Naive thymus-derived CD4-positive, alpha-beta T cell (primary cell): Measurements from ENCODE around the gene AKAP13. TPM values are rescaled to one million over a fixed set of nuclear protein-coding genes. Genes with fewer than 3 reads are reported as not detected.
"Not testable (repeated sequence)": the region's sequence is repeated elsewhere in the genome, so short reads cannot be mapped to it uniquely, and the experiment has no call there.

Source experiments
- ATAC-seq: fragments of 150-1000 bp; cut with Tn5 transposase; 2 replicates; pipeline ENCODE4 v1.10.0; 2021; ENCODE audit warnings: mild to moderate bottlenecking, moderate library complexity
- CTCF ChIA-PET: fragments of 350-600 bp; sonication (Branson Sonifier 250); formaldehyde crosslinking; loops from one replicate; lab custom pipeline; 2021; ENCODE audit warnings: antibody characterized with exemption; lab: Charles Lee
- POLR2A ChIA-PET: fragments of 350-600 bp; sonication (Branson Sonifier 250); formaldehyde crosslinking; loops from one replicate; lab custom pipeline; 2021; ENCODE audit warnings: antibody characterized with exemption, inconsistent platforms; lab: Charles Lee
- DNase-seq, 9 donors: peaks; one replicate each; pipeline versions ENCODE4 v3.0.0 to v3.0.0-alpha.2; 2020 to 2022; ENCODE audit warnings: mixed read lengths in 1 of 9
- H3K27ac ChIP-seq: one replicate; pipeline ENCODE4 v1.7.0; 2013; ENCODE audit warnings: mild to moderate bottlenecking, low read depth, low read length, moderate library complexity
- H3K27me3 ChIP-seq, 2 donors: one replicate each; pipeline ENCODE4 v1.7.0; 2013; ENCODE audit warnings: low read length in 2 of 2, mild to moderate bottlenecking in 2 of 2, moderate library complexity in 2 of 2; ENCODE audit not compliant: control insufficient read depth in 2 of 2, insufficient read depth in 2 of 2
- H3K36me3 ChIP-seq, 3 experiments: 1 replicate in 2 of 3; 2 replicates in 1 of 3; pipeline ENCODE4 v1.7.0; 2013; ENCODE audit warnings: low read length in 3 of 3, mild to moderate bottlenecking in 3 of 3, moderate library complexity in 1 of 3; ENCODE audit not compliant: insufficient read depth in 3 of 3, control insufficient read depth in 2 of 3
- H3K4me1 ChIP-seq, 2 donors: one replicate each; pipeline ENCODE4 v1.7.0; 2013; ENCODE audit warnings: low read length in 2 of 2, mild to moderate bottlenecking in 2 of 2, moderate library complexity in 1 of 2; ENCODE audit not compliant: control insufficient read depth in 2 of 2, insufficient read depth in 2 of 2
- H3K4me3 ChIP-seq: 2 replicates; pipeline ENCODE4 v1.7.0; 2013; ENCODE audit warnings: mild to moderate bottlenecking, low read length
- H3K9me3 ChIP-seq, 3 experiments: 1 replicate in 2 of 3; 2 replicates in 1 of 3; pipeline ENCODE4 v1.7.0; 2013; ENCODE audit warnings: low read length in 3 of 3; ENCODE audit not compliant: control insufficient read depth in 2 of 3
- H3K27ac Mint-ChIP-seq, 9 donors: one replicate each; pipeline ENCODE4 v1.8.0; 2020 to 2022; ENCODE audit warnings: mixed read lengths in 9 of 9, mild to moderate bottlenecking in 8 of 9, moderate library complexity in 5 of 9, inconsistent platforms in 2 of 9
- H3K27me3 Mint-ChIP-seq, 5 donors: one replicate each; pipeline ENCODE4 v1.8.0; 2021 to 2022; ENCODE audit warnings: mixed read lengths in 5 of 5, mild to moderate bottlenecking in 1 of 5
- H3K36me3 Mint-ChIP-seq, 5 donors: one replicate each; pipeline ENCODE4 v1.8.0; 2020 to 2022; ENCODE audit warnings: mixed read lengths in 5 of 5, mild to moderate bottlenecking in 3 of 5, inconsistent platforms in 1 of 5
- H3K4me1 Mint-ChIP-seq, 7 donors: one replicate each; pipeline ENCODE4 v1.8.0; 2020 to 2022; ENCODE audit warnings: mixed read lengths in 7 of 7, mild to moderate bottlenecking in 3 of 7, inconsistent platforms in 1 of 7
- H3K4me3 Mint-ChIP-seq, 10 donors: one replicate each; pipeline ENCODE4 v1.8.0; 2020 to 2022; ENCODE audit warnings: mild to moderate bottlenecking in 10 of 10, mixed read lengths in 10 of 10, moderate library complexity in 6 of 10, inconsistent platforms in 2 of 10
- H3K9me3 Mint-ChIP-seq, 11 donors: one replicate each; pipeline ENCODE4 v1.8.0; 2020 to 2022; ENCODE audit warnings: mixed read lengths in 11 of 11, mild to moderate bottlenecking in 4 of 11, inconsistent platforms in 1 of 11, moderate library complexity in 1 of 11
- intact Hi-C, 2 donors: fragments of 100-400 bp; cut with micrococcal nuclease; formaldehyde crosslinking; loops; one replicate each; pipeline ENCODE4 v1.15.1; 2023
- polyA plus RNA-seq, 2 donors: library from polyadenylated mRNA; unstranded; fragments of 300-500 nt; fragmentation: Illumina TruSeq; gene quantifications; one replicate each; pipeline ENCODE4 v1.2.3, GENCODE V29; 2021
- total RNA-seq, 6 experiments: library from RNA in 5 of 6; stranded (reverse) in 5 of 6; gene quantifications; 1 replicate in 5 of 6; 2 replicates in 1 of 6; pipeline ENCODE4 v1.2.3 and lab custom pipeline; 2021 to 2026

The AKAP13 gene
- total and polyA plus RNA-seq, 7 experiments from 2014 or later: 108 to 400 (median 231) TPM

GRCh38 chr15:85480923-85481322, 100.5 kb downstream of the AKAP13 start:
- peak overlapping the region; percentile 27 for H3K27ac ChIP-seq
- H3K4me3 ChIP-seq: no peak overlapping the region
- POLR2A ChIA-PET: no interaction called here
- Mint-ChIP-seq H3K4me1 (peaks cover 44 to 95% (median 82%) of the 10 kb centered on the region in 7 donors), H3K4me3 (peak overlapping the region in 5 of 10 donors; percentile 35 to 52 (median 45)), H3K36me3 (peaks cover 0 to 5% (median 4%) of the 10 kb centered on the region in 5 donors), H3K9me3 (no peaks in the 10 kb centered on the region), H3K27me3 (no peaks in the 10 kb centered on the region), H3K27ac (peak overlapping the region in 5 of 9 donors; percentile 0 to 70 (median 49))
- no peaks in the 10 kb centered on the region for H3K27me3 ChIP-seq
- H3K36me3 ChIP-seq: no peaks in the 10 kb centered on the region
- ATAC-seq (no peak), DNase-seq (no peak)
- CTCF ChIA-PET: no interaction called here
- peaks cover 3 to 20% of the 10 kb centered on the region in 2 donors for H3K4me1 ChIP-seq
- no peaks in the 10 kb centered on the region for H3K9me3 ChIP-seq
- intact Hi-C loops: loop anchor here (5.0 to 10.0 kb wide), 2 partner anchors 69 to 104 kb away; no protein-coding TSS in a partner anchor

GRCh38 chr15:85481543-85481942, 101.1 kb downstream of the AKAP13 start:
- DNase-seq (peak in 5 of 9 donors; percentile 14 to 40 (median 30)), ATAC-seq (peak; percentile 57)
- H3K27ac ChIP-seq, H3K27me3 Mint-ChIP-seq, H3K36me3 ChIP-seq, H3K4me3 ChIP-seq, H3K9me3 Mint-ChIP-seq, H3K36me3 Mint-ChIP-seq, CTCF ChIA-PET, H3K9me3 ChIP-seq, H3K27me3 ChIP-seq: not testable (repeated sequence)
- peaks cover 3 to 20% of the 10 kb centered on the region in 2 donors for H3K4me1 ChIP-seq
- Mint-ChIP-seq H3K4me1 (peaks cover 39 to 92% (median 78%) of the 10 kb centered on the region in 7 donors), H3K4me3 (peak overlapping the region in 5 of 10 donors; percentile 7 to 53 (median 45)), H3K27ac (peak overlapping the region in 6 of 9 donors; percentile 25 to 91 (median 50))
- POLR2A ChIA-PET: interaction anchor here (0.7 kb wide), 1 partner anchor 150 kb away, joined by 3 read pairs; no protein-coding TSS in a partner anchor
- intact Hi-C loops: loop anchor here (5.0 to 10.0 kb wide), 2 partner anchors 69 to 103 kb away; no protein-coding TSS in a partner anchor

GRCh38 chr15:85482894-85483293, 102.5 kb downstream of the AKAP13 start:
- H3K27me3 ChIP-seq: no peaks in the 10 kb centered on the region
- peaks cover 3 to 18% of the 10 kb centered on the region in 2 donors for H3K4me1 ChIP-seq
- peak overlapping the region in 3 of 9 donors; percentile 14 to 57 (median 23) for H3K27ac Mint-ChIP-seq
- peaks cover 0 to 4% (median 0%) of the 10 kb centered on the region in 3 experiments for H3K36me3 ChIP-seq
- H3K4me3 ChIP-seq: no peak overlapping the region
- peak; percentile 54 for ATAC-seq
- H3K4me1 Mint-ChIP-seq: peaks cover 33 to 83% (median 65%) of the 10 kb centered on the region in 7 donors
- no peak for DNase-seq
- H3K4me3 Mint-ChIP-seq: no peak overlapping the region
- H3K27ac ChIP-seq: no peak overlapping the region
- no peaks in the 10 kb centered on the region for H3K9me3 Mint-ChIP-seq
- CTCF ChIA-PET: interaction anchor here (0.6 kb wide), 1 partner anchor 658 kb away, joined by 3 read pairs; no protein-coding TSS in a partner anchor
- POLR2A ChIA-PET: no interaction called here
- H3K36me3 Mint-ChIP-seq: peaks cover 0 to 7% (median 5%) of the 10 kb centered on the region in 5 donors
- no peaks in the 10 kb centered on the region for H3K9me3 ChIP-seq
- intact Hi-C loops: loop anchor here (5.0 to 10.0 kb wide), 2 partner anchors 71 to 102 kb away; no protein-coding TSS in a partner anchor
- no peaks in the 10 kb centered on the region for H3K27me3 Mint-ChIP-seq

GRCh38 chr15:85483955-85484354, 103.6 kb downstream of the AKAP13 start:
- POLR2A ChIA-PET, H3K27me3 ChIP-seq, DNase-seq, H3K27me3 Mint-ChIP-seq, H3K36me3 ChIP-seq, H3K4me3 Mint-ChIP-seq, H3K4me3 ChIP-seq, H3K9me3 ChIP-seq, ATAC-seq, H3K27ac ChIP-seq, H3K9me3 Mint-ChIP-seq: not testable (repeated sequence)
- peak overlapping the region in 7 of 9 donors; percentile 3 to 81 (median 49) for H3K27ac Mint-ChIP-seq
- peaks cover 8 to 18% of the 10 kb centered on the region in 2 donors for H3K4me1 ChIP-seq
- peaks cover 0 to 12% (median 7%) of the 10 kb centered on the region in 5 donors for H3K36me3 Mint-ChIP-seq
- peaks cover 38 to 84% (median 68%) of the 10 kb centered on the region in 7 donors for H3K4me1 Mint-ChIP-seq
- CTCF ChIA-PET: interaction anchor here (0.6 kb wide), 1 partner anchor 11 kb away, joined by 4 read pairs; no protein-coding TSS in a partner anchor
- intact Hi-C loops: loop anchor here (5.0 to 10.0 kb wide), 2 partner anchors 72 to 101 kb away; no protein-coding TSS in a partner anchor

- ATAC-seq, H3K9me3 Mint-ChIP-seq, H3K4me3 ChIP-seq, H3K4me3 Mint-ChIP-seq, H3K9me3 ChIP-seq, H3K27ac ChIP-seq, H3K36me3 ChIP-seq, H3K27me3 Mint-ChIP-seq, POLR2A ChIA-PET, DNase-seq, H3K27me3 ChIP-seq: not testable (repeated sequence)
- peak overlapping the region in 4 of 9 donors; percentile 34 to 81 (median 60) for H3K27ac Mint-ChIP-seq
- H3K4me1 ChIP-seq: peaks cover 16 to 20% of the 10 kb centered on the region in 2 donors
- peaks cover 0 to 15% (median 7%) of the 10 kb centered on the region in 5 donors for H3K36me3 Mint-ChIP-seq
- H3K4me1 Mint-ChIP-seq: peaks cover 43 to 84% (median 70%) of the 10 kb centered on the region in 7 donors
- CTCF ChIA-PET: interaction anchor here (0.6 to 1.5 kb wide), 3 partner anchors 16 to 190 kb away, joined by 3 to 5 read pairs (median 4); no protein-coding TSS in a partner anchor
- intact Hi-C loops: loop anchor here (5.0 to 10.0 kb wide), 5 partner anchors 73 to 863 kb away; no protein-coding TSS in a partner anchor
These were observed 104.5 kb downstream of the AKAP13 start for GRCh38 chr15:85484923-85485322.

- Histone ChIP-seq H3K4me3 (no peak overlapping the region), H3K27ac (no peak overlapping the region), H3K4me1 (peaks cover 16 to 17% of the 10 kb centered on the region in 2 donors), H3K36me3 (peaks cover 0 to 4% (median 0%) of the 10 kb centered on the region in 3 experiments), H3K9me3 (no peaks in the 10 kb centered on the region), H3K27me3 (no peaks in the 10 kb centered on the region)
- DNase-seq (peak in 8 of 9 donors; percentile 50 to 73 (median 66)), ATAC-seq (peak; percentile 96)
- peak overlapping the region in 4 of 9 donors; percentile 2 to 73 (median 56) for H3K27ac Mint-ChIP-seq
- H3K4me1 Mint-ChIP-seq: peaks cover 45 to 84% (median 70%) of the 10 kb centered on the region in 7 donors
- POLR2A ChIA-PET: no interaction called here
- no peak overlapping the region for H3K4me3 Mint-ChIP-seq
- intact Hi-C loops: loop anchor here (1.0 to 10.0 kb wide), 8 partner anchors 19 to 864 kb away; no protein-coding TSS in a partner anchor
- CTCF ChIA-PET: interaction anchor here (1.5 to 1.8 kb wide), 3 partner anchors 10 to 191 kb away, joined by 3 to 5 read pairs (median 4); no protein-coding TSS in a partner anchor
- H3K27me3 Mint-ChIP-seq: no peaks in the 10 kb centered on the region
- no peaks in the 10 kb centered on the region for H3K9me3 Mint-ChIP-seq
- peaks cover 0 to 15% (median 7%) of the 10 kb centered on the region in 5 donors for H3K36me3 Mint-ChIP-seq
These were observed 105.7 kb downstream of the AKAP13 start for GRCh38 chr15:85485956-85486567.
